ENCODE data around the gene BCAS2. TPM values are rescaled to one million over a fixed set of nuclear protein-coding genes. Genes with fewer than 3 reads are reported as not detected.
A peak's percentile ranks its signal among the peaks of the same experiment; 100 is the strongest.

BCAS2 gene
- 10 to 100 TPM; 26.9 to 52.6 (median 36.4) TPM for total RNA-seq
- 10 to 100 TPM in 1 of 2 donors, 1 to 10 TPM in 1; 9.6 to 35.5 TPM for polyA plus RNA-seq
- long read RNA-seq, donor 1, transcript BCAS2-201 (7 exons, 1,299 nt), result major isoform, 16 of 16 reads
- long read RNA-seq, donor 1, partial matches to known transcripts, result 0 of 16 reads
- long read RNA-seq, donor 1, other reads (novel, unspliced or antisense), result 0 of 16 reads
- long read RNA-seq, donor 2, transcript BCAS2-201 (7 exons, 1,299 nt), result major isoform, 15 of 21 reads
- long read RNA-seq, donor 2, partial matches to known transcripts, result 2 of 21 reads
- long read RNA-seq, donor 2, other reads (novel, unspliced or antisense), result 4 of 21 reads
- long read RNA-seq, donor 3, transcript BCAS2-201 (7 exons, 1,299 nt), result major isoform, 35 of 38 reads
- long read RNA-seq, donor 3, partial matches to known transcripts, result 1 of 38 reads
- long read RNA-seq, donor 3, other reads (novel, unspliced or antisense), result 2 of 38 reads

GRCh38 chr1:114581335-114582287, at the start of gene BCAS2:
TSS of gene BCAS2 (minus strand) at chr1:114581615. CDS start at chr1:114581591, 24 bp downstream.
- WGBS, 2 donors, result 5 to 6% methylated on average over 40 of the region's 40 CpGs
- no peak for TF ChIP-seq CTCF (IDR thresholded peaks at IDR 0.05)
- peaks cover 0 to 55% (median 18%) of the 10 kb centered on the region in 9 donors for H3K36me3 ChIP-seq
- intact Hi-C loops (cut with DNase I), result loop anchor here in 6 of 10 donors (2.0 to 10.0 kb wide), 9 partner anchors 67 to 176 kb away; partner anchors contain the start of genes NRAS (in 4 of the 6), DENND2C (in 3 of the 6), CSDE1 (in 2 of the 6) and TRIM33 (in 2 of the 6)
- no peaks in the 10 kb centered on the region for H3K27me3 ChIP-seq
- H3K27ac ChIP-seq, result peak within 1 kb of the TSS; percentile 75 to 91 (median 88)
- H3K9me3 ChIP-seq, result no peaks in the 10 kb centered on the region
- ATAC-seq, result peak; percentile 97 to 100 (median 99)
- H3K4me1 ChIP-seq, result peaks cover 8 to 44% (median 29%) of the 10 kb centered on the region in 9 donors
- H3K4me3 ChIP-seq, result peak within 1 kb of the TSS; percentile 59 to 86 (median 64)
- peak; percentile 91 to 98 for DNase-seq

- no peaks in the 10 kb centered on the region for H3K27me3 ChIP-seq
- 35 to 39% methylated on average over 2 of the region's 2 CpGs for WGBS, 2 donors
- ATAC-seq (no peak), DNase-seq (no peak)
- no peak for TF ChIP-seq CTCF (IDR thresholded peaks at IDR 0.05)
- intact Hi-C loops (cut with DNase I), result no loop called here
- no peaks in the 10 kb centered on the region for H3K4me1 ChIP-seq
- no peak overlapping the region for H3K4me3 ChIP-seq
- H3K36me3 ChIP-seq, result peaks cover 0 to 21% (median under 1%) of the 10 kb centered on the region in 9 donors
- H3K27ac ChIP-seq, result no peak overlapping the region
- peaks cover 0 to 6% (median 0%) of the 10 kb centered on the region in 11 donors for H3K9me3 ChIP-seq
Observed at GRCh38 chr1:114627107-114627506, 45.7 kb upstream of the BCAS2 start.

DNA sequence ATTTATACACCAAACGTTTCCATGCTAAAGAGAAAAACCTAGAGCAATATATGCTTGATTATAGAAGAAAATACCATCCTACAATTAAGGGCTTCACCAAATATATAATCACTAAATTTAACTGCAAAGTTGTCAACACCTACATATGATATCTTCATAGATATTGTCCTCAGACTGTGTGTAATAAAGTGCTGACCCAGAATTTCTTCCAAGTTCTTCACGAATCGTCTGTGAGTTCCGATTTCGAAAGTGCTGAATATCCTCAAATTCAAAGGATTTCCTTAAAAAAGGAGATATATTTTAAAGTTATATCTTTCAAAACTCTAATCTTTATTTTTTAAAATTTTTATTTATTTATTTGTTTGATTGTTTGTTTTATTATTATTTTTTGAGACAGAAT, 41.9 kb upstream of the BCAS2 start:
- DNase-seq (no peak), ATAC-seq (no peak)
- Histone ChIP-seq H3K36me3 (peaks cover 0 to 44% (median 8%) of the 10 kb centered on the region in 9 donors), H3K27me3 (no peaks in the 10 kb centered on the region), H3K9me3 (no peaks in the 10 kb centered on the region), H3K4me1 (no peaks in the 10 kb centered on the region), H3K4me3 (no peak overlapping the region), H3K27ac (no peak overlapping the region)
- WGBS, 2 donors, result 95 to 98% methylated on average over 5 of the region's 5 CpGs
- no peak for TF ChIP-seq CTCF (IDR thresholded peaks at IDR 0.05)
- intact Hi-C loops (cut with DNase I), result no loop called here

DNA sequence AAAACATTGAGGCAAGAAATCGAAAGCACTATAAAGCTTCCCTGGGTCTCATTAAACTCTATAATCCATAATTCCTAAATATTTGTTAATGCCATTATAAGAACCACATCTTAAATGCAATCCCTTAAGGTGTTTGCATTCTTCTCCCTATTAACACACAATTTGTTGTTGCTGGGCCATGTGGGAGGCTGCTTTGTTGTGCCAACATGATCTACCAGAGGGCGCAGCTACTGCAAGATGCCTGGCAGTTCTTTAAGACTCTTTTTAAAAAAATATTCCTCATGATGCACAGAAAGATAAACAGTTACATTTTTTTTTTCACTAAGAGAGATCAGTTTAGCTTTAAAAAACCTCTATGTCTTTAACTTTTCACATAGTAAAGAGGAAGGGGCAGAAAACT, 39.0 kb upstream of the BCAS2 start:
- ATAC-seq (no peak), DNase-seq (no peak)
- 92 to 98% methylated on average over 2 of the region's 2 CpGs for WGBS, 2 donors
- H3K36me3 ChIP-seq, result peaks cover 0 to 71% (median 8%) of the 10 kb centered on the region in 9 donors
- H3K27me3 ChIP-seq, result no peaks in the 10 kb centered on the region
- no peak overlapping the region for H3K27ac ChIP-seq
- intact Hi-C loops (cut with DNase I), result no loop called here
- no peaks in the 10 kb centered on the region for H3K4me1 ChIP-seq
- no peak overlapping the region for H3K4me3 ChIP-seq
- no peak for TF ChIP-seq CTCF (IDR thresholded peaks at IDR 0.05)
- H3K9me3 ChIP-seq, result no peaks in the 10 kb centered on the region

Measured in heart right ventricle (tissue), 16 donors.